Smooth muscle cell (in vitro differentiated cells): ENCODE results near the gene GFPT2. TPM values are rescaled to one million over a fixed set of nuclear protein-coding genes. Genes with fewer than 3 reads are reported as not detected.

Experiments
- DNase-seq: peaks from one replicate; lab custom pipeline; 2025; ENCODE audit not compliant: unreplicated experiment; lab: John Stamatoyannopoulos, UW
- H2AFZ ChIP-seq: fragments of 200-600 bp; sonication (generic); 2 replicates; pipeline ENCODE4 v1.6.0; 2016; ENCODE audit warnings: antibody characterized with exemption, low read depth, mild to moderate bottlenecking
- H3F3A ChIP-seq: fragments of 200-600 bp; sonication (generic); 2 replicates; pipeline ENCODE4 v1.6.0; 2017; ENCODE audit warnings: antibody characterized with exemption, low read depth
- H3K27ac ChIP-seq: fragments of 200-600 bp; sonication (generic); 2 replicates; pipeline ENCODE4 v1.5.1; 2016; ENCODE audit warnings: low read depth, mild to moderate bottlenecking
- H3K27me3 ChIP-seq: fragments of 200-600 bp; sonication (generic); 2 replicates; pipeline ENCODE4 v1.6.1; 2016; ENCODE audit warnings: low read depth, mild to moderate bottlenecking
- H3K36me3 ChIP-seq: fragments of 200-600 bp; sonication (generic); 2 replicates; pipeline ENCODE4 v1.5.1; 2016; ENCODE audit warnings: low read depth
- H3K4me1 ChIP-seq: fragments of 200-600 bp; sonication (generic); 2 replicates; pipeline ENCODE4 v1.5.1; 2016; ENCODE audit warnings: low read depth
- H3K4me2 ChIP-seq: fragments of 200-600 bp; sonication (generic); 2 replicates; pipeline ENCODE4 v1.6.0; 2016; ENCODE audit warnings: mild to moderate bottlenecking
- H3K4me3 ChIP-seq: fragments of 200-600 bp; sonication (generic); 2 replicates; pipeline ENCODE4 v1.5.1; 2016; ENCODE audit warnings: mild to moderate bottlenecking
- H3K79me2 ChIP-seq: fragments of 200-600 bp; sonication (generic); 2 replicates; pipeline ENCODE4 v1.6.0; 2016; ENCODE audit warnings: low read depth, mild to moderate bottlenecking
- H3K9ac ChIP-seq: fragments of 200-600 bp; sonication (generic); 2 replicates; pipeline ENCODE4 v1.6.0; 2016; ENCODE audit warnings: low read depth
- H3K9me3 ChIP-seq: fragments of 200-600 bp; sonication (generic); replicated peaks from 2 replicates; pipeline ENCODE4 v1.5.1; 2016; ENCODE audit warnings: low read depth
- H4K20me1 ChIP-seq: fragments of 200-600 bp; sonication (generic); 2 replicates; pipeline ENCODE4 v1.6.0; 2016; ENCODE audit warnings: low read depth
- CTCF ChIP-seq: fragments of 200-600 bp; sonication (generic); IDR thresholded peaks from 2 replicates; pipeline ENCODE4 v1.5.1; 2017; ENCODE audit warnings: borderline replicate concordance, mild to moderate bottlenecking, antibody characterized with exemption; ENCODE audit not compliant: insufficient read depth, poor library complexity, severe bottlenecking
- WGBS: methylation state at CpG from one replicate; pipeline ENCODE4 v1.1.7; 2016; ENCODE audit warnings: low lambda C conversion rate; 5-methylcytosine and 5-hydroxymethylcytosine counted together
- polyA plus RNA-seq: library from polyadenylated mRNA; unstranded; fragments of >200 nt; fragmentation: Nextera tagmentation; extraction: Ambion mirVana; gene quantifications from 2 replicates; pipeline ENCODE4 v1.2.1, GENCODE V29; 2016
- total RNA-seq: library from RNA; depleted of rRNA; stranded (reverse); fragments of >200 nt; gene quantifications from 2 replicates; pipeline ENCODE4 v1.2.3, GENCODE V29; 2014

Gene GFPT2
- total and polyA plus RNA-seq, 2 experiments from 2014 or later = 137 to 243 TPM

DNA sequence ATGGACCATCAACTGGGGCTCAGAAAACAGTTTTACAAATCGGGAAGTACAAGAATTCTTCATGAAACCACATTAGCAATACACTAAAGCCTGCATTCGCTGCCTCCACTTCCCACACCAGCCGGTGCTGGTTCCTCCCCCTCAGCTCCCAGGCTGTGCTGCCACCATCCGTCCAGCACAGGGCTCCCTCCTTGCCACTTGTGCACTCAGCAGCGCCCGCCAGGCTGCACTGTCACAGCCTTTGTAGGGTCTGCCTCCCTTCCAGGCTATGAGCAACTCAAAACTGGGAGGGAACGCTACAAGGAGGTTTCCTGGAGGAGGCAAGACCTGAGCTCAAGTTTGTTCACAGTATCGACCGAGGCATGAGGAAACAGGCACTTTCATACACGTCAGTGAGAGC is 69.0 kb downstream of the GFPT2 start:
- Histone ChIP-seq H3K27ac (no peak overlapping the region), H3K36me3 (peaks cover 8% of the 10 kb centered on the region), H3K9ac (no peak overlapping the region), H3K4me3 (no peak overlapping the region), H3K27me3 (no peaks in the 10 kb centered on the region), H2AFZ (no peak overlapping the region), H3K4me1 (no peaks in the 10 kb centered on the region), H4K20me1 (peaks cover 67% of the 10 kb centered on the region), H3K9me3 (no peaks in the 10 kb centered on the region), H3K4me2 (no peak overlapping the region), H3K79me2 (peaks cover 54% of the 10 kb centered on the region), H3F3A (no peaks in the 10 kb centered on the region)
- TF ChIP-seq CTCF = no peak
- WGBS = 88% methylated on average over 10 of the region's 10 CpGs
- no peak for DNase-seq

- Histone ChIP-seq H3K27ac (no peak overlapping the region), H3K79me2 (peaks cover 45% of the 10 kb centered on the region), H3K9ac (no peak overlapping the region), H3K4me3 (no peak overlapping the region), H3K36me3 (peaks cover 8% of the 10 kb centered on the region), H4K20me1 (peaks cover 57% of the 10 kb centered on the region), H3F3A (no peaks in the 10 kb centered on the region), H3K9me3 (no peaks in the 10 kb centered on the region), H3K4me1 (no peaks in the 10 kb centered on the region), H2AFZ (no peak overlapping the region), H3K4me2 (no peak overlapping the region), H3K27me3 (no peaks in the 10 kb centered on the region)
- no peak for TF ChIP-seq CTCF
- 88% methylated on average over 10 of the region's 10 CpGs for WGBS
- DNase-seq = no peak
Measured at GRCh38 chr5:180283026-180283615, 70.0 kb downstream of the GFPT2 start.

- Histone ChIP-seq H4K20me1 (peaks cover 51% of the 10 kb centered on the region), H3K9me3 (no peaks in the 10 kb centered on the region), H3K9ac (no peak overlapping the region), H3K4me2 (no peak overlapping the region), H3K79me2 (peaks cover 39% of the 10 kb centered on the region), H3K27me3 (no peaks in the 10 kb centered on the region), H3K4me1 (no peaks in the 10 kb centered on the region), H3K4me3 (no peak overlapping the region), H3F3A (no peaks in the 10 kb centered on the region), H3K36me3 (peaks cover 13% of the 10 kb centered on the region), H3K27ac (no peak overlapping the region), H2AFZ (no peak overlapping the region)
- 83% methylated on average over 9 of the region's 9 CpGs for WGBS
- TF ChIP-seq CTCF = no peak
- DNase-seq = no peak
Measured at GRCh38 chr5:180282281-180282680, 70.9 kb downstream of the GFPT2 start.

DNA sequence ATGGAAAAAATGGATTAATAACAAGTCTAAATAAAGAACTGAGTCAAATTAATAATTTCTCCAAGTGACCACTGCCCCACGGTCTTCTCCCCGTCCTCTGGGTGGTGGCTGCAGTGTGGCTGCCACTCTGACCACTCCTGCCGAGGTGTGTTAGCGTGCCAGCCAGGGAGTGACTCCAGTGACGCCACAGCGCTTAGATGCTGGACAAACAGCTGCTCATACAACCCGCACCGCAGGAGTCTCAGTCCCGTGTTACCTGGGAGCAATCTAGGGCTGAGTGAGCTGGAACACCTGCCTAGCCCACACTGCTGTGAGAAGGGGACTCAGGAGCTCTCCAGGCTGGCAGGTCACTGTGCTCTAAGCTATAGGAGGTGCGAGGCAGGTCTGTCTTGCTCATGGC is 71.4 kb downstream of the GFPT2 start:
- Histone ChIP-seq H3K9ac (no peak overlapping the region), H3F3A (no peaks in the 10 kb centered on the region), H3K9me3 (no peaks in the 10 kb centered on the region), H3K79me2 (peaks cover 37% of the 10 kb centered on the region), H3K4me1 (no peaks in the 10 kb centered on the region), H3K27ac (no peak overlapping the region), H2AFZ (no peak overlapping the region), H4K20me1 (peaks cover 46% of the 10 kb centered on the region), H3K27me3 (no peaks in the 10 kb centered on the region), H3K4me2 (no peak overlapping the region), H3K4me3 (no peak overlapping the region), H3K36me3 (peaks cover 18% of the 10 kb centered on the region)
- no peak for TF ChIP-seq CTCF
- no peak for DNase-seq
- 95% methylated on average over 10 of the region's 10 CpGs for WGBS
